ENCODE results near the gene AGA. TPM values are rescaled to one million over a fixed set of nuclear protein-coding genes. Genes with fewer than 3 reads are reported as not detected.

The AGA gene
- total RNA-seq, 2 donors from 2014 or later, result 12.2 to 15.2 TPM

GRCh38 chr4:177485528-177485927, 43.3 kb upstream of the AGA start:
- Histone ChIP-seq H3K9ac (ENCODE audit: low read depth in 2 of 2, low read length in 2 of 2) (no peak overlapping the region), H3K27me3 (no peaks in the 10 kb centered on the region), H3K4me3 (no peak overlapping the region), H3K36me3 (no peaks in the 10 kb centered on the region), H3K4me1 (no peaks in the 10 kb centered on the region), H3K27ac (no peak overlapping the region), H3K9me3 (no peaks in the 10 kb centered on the region)
- TF ChIP-seq, protein P1, sequence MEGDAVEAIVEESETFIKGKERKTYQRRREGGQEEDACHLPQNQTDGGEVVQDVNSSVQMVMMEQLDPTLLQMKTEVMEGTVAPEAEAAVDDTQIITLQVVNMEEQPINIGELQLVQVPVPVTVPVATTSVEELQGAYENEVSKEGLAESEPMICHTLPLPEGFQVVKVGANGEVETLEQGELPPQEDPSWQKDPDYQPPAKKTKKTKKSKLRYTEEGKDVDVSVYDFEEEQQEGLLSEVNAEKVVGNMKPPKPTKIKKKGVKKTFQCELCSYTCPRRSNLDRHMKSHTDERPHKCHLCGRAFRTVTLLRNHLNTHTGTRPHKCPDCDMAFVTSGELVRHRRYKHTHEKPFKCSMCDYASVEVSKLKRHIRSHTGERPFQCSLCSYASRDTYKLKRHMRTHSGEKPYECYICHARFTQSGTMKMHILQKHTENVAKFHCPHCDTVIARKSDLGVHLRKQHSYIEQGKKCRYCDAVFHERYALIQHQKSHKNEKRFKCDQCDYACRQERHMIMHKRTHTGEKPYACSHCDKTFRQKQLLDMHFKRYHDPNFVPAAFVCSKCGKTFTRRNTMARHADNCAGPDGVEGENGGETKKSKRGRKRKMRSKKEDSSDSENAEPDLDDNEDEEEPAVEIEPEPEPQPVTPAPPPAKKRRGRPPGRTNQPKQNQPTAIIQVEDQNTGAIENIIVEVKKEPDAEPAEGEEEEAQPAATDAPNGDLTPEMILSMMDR (IDR thresholded peaks at IDR 0.05), result no peak
- intact Hi-C loops (cut with DNase I), result no loop called here
- DNase-seq, result no peak

- H3K9me3 ChIP-seq, result no peaks in the 10 kb centered on the region
- TF ChIP-seq, protein P1 (IDR thresholded peaks at IDR 0.05), result no peak
- intact Hi-C loops (cut with DNase I), result no loop called here
- no peak overlapping the region for H3K4me3 ChIP-seq
- H3K4me1 ChIP-seq, result no peaks in the 10 kb centered on the region
- H3K27ac ChIP-seq, result no peak overlapping the region
- no peak overlapping the region for H3K9ac ChIP-seq (ENCODE audit: low read depth in 2 of 2, low read length in 2 of 2)
- DNase-seq, result no peak
- H3K36me3 ChIP-seq, result no peaks in the 10 kb centered on the region
- no peaks in the 10 kb centered on the region for H3K27me3 ChIP-seq
Observed at GRCh38 chr4:177484613-177485021, 42.4 kb upstream of the AGA start.

GRCh38 chr4:177483760-177484159, 41.5 kb upstream of the AGA start:
- intact Hi-C loops (cut with DNase I), result no loop called here
- Histone ChIP-seq H3K4me1 (no peaks in the 10 kb centered on the region), H3K4me3 (no peak overlapping the region), H3K27ac (no peak overlapping the region), H3K27me3 (no peaks in the 10 kb centered on the region), H3K36me3 (no peaks in the 10 kb centered on the region), H3K9ac (ENCODE audit: low read depth in 2 of 2, low read length in 2 of 2) (no peak overlapping the region), H3K9me3 (no peaks in the 10 kb centered on the region)
- no peak for DNase-seq
- TF ChIP-seq, protein P1 (IDR thresholded peaks at IDR 0.05), result no peak

- TF ChIP-seq, protein P1 (IDR thresholded peaks at IDR 0.05), result no peak
- Histone ChIP-seq H3K9me3 (no peaks in the 10 kb centered on the region), H3K27ac (no peak overlapping the region), H3K36me3 (no peaks in the 10 kb centered on the region), H3K4me3 (no peak overlapping the region), H3K4me1 (no peaks in the 10 kb centered on the region), H3K27me3 (no peaks in the 10 kb centered on the region), H3K9ac (ENCODE audit: low read depth in 2 of 2, low read length in 2 of 2) (no peak overlapping the region)
- intact Hi-C loops (cut with DNase I), result no loop called here
- no peak for DNase-seq
Observed at GRCh38 chr4:177483271-177483670, 41.0 kb upstream of the AGA start.

DNA sequence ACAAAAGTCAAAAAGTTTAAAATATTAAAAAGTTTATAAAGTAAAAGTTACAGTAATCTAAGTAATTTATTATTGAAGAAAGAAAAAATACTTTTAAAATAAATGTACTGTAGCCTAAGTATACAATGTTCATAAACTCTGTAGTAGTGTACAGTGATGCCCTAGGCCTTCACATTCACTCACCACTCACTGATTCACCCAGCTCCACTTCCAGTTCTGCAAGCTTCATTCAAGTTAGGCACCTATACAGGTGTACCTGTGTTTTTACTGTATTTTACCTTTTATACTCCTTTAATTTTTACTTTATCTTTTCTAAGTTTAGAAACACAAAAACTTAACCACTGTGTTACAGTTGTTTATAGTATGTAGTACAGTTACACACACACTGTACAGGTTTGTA, 40.1 kb upstream of the AGA start:
- no peak for DNase-seq
- TF ChIP-seq, protein P1 (IDR thresholded peaks at IDR 0.05), result no peak
- Histone ChIP-seq H3K4me3 (no peak overlapping the region), H3K27me3 (no peaks in the 10 kb centered on the region), H3K36me3 (no peaks in the 10 kb centered on the region), H3K9ac (ENCODE audit: low read depth in 2 of 2, low read length in 2 of 2) (no peak overlapping the region), H3K9me3 (no peaks in the 10 kb centered on the region), H3K27ac (no peak overlapping the region), H3K4me1 (no peaks in the 10 kb centered on the region)
- intact Hi-C loops (cut with DNase I), result no loop called here

DNA sequence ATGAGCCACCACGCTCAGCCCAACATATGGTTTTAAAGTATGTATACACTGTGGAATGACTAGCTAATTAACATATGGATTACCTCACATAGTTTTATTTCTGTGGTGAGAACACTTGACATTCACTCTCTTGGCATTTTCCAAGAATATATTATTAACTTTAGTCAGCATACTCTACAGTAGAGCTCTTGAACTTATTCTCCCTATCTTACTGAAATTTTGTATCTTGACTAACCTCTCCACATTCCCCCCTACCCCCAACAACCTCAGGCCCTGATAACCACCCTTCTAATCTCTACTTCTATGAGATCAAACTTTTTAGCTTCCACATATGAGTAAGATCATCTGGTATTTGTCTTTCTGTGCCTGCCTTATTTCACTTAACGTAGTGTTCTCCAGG, 38.6 kb upstream of the AGA start:
- Histone ChIP-seq H3K4me1 (no peaks in the 10 kb centered on the region), H3K9ac (ENCODE audit: low read depth in 2 of 2, low read length in 2 of 2) (no peak overlapping the region), H3K27me3 (no peaks in the 10 kb centered on the region), H3K4me3 (no peak overlapping the region), H3K27ac (no peak overlapping the region), H3K36me3 (no peaks in the 10 kb centered on the region), H3K9me3 (no peaks in the 10 kb centered on the region)
- no peak for DNase-seq
- TF ChIP-seq, protein P1 (IDR thresholded peaks at IDR 0.05), result no peak
- intact Hi-C loops (cut with DNase I), result no loop called here
